Smooth muscle cell (in vitro differentiated cells): ENCODE results near the gene PRKCSH. TPM values are rescaled to one million over a fixed set of nuclear protein-coding genes. Genes with fewer than 3 reads are reported as not detected.
A peak's percentile ranks its signal among the peaks of the same experiment; 100 is the strongest.

Experiments
- DNase-seq: peaks from one replicate; lab custom pipeline; 2025; ENCODE audit not compliant: unreplicated experiment; lab: John Stamatoyannopoulos, UW
- H2AFZ ChIP-seq: fragments of 200-600 bp; sonication (generic); 2 replicates; pipeline ENCODE4 v1.6.0; 2016; ENCODE audit warnings: antibody characterized with exemption, low read depth, mild to moderate bottlenecking
- H3F3A ChIP-seq: fragments of 200-600 bp; sonication (generic); 2 replicates; pipeline ENCODE4 v1.6.0; 2017; ENCODE audit warnings: antibody characterized with exemption, low read depth
- H3K27ac ChIP-seq: fragments of 200-600 bp; sonication (generic); 2 replicates; pipeline ENCODE4 v1.5.1; 2016; ENCODE audit warnings: low read depth, mild to moderate bottlenecking
- H3K27me3 ChIP-seq: fragments of 200-600 bp; sonication (generic); 2 replicates; pipeline ENCODE4 v1.6.1; 2016; ENCODE audit warnings: low read depth, mild to moderate bottlenecking
- H3K36me3 ChIP-seq: fragments of 200-600 bp; sonication (generic); 2 replicates; pipeline ENCODE4 v1.5.1; 2016; ENCODE audit warnings: low read depth
- H3K4me1 ChIP-seq: fragments of 200-600 bp; sonication (generic); 2 replicates; pipeline ENCODE4 v1.5.1; 2016; ENCODE audit warnings: low read depth
- H3K4me2 ChIP-seq: fragments of 200-600 bp; sonication (generic); 2 replicates; pipeline ENCODE4 v1.6.0; 2016; ENCODE audit warnings: mild to moderate bottlenecking
- H3K4me3 ChIP-seq: fragments of 200-600 bp; sonication (generic); 2 replicates; pipeline ENCODE4 v1.5.1; 2016; ENCODE audit warnings: mild to moderate bottlenecking
- H3K79me2 ChIP-seq: fragments of 200-600 bp; sonication (generic); 2 replicates; pipeline ENCODE4 v1.6.0; 2016; ENCODE audit warnings: low read depth, mild to moderate bottlenecking
- H3K9ac ChIP-seq: fragments of 200-600 bp; sonication (generic); 2 replicates; pipeline ENCODE4 v1.6.0; 2016; ENCODE audit warnings: low read depth
- H3K9me3 ChIP-seq: fragments of 200-600 bp; sonication (generic); replicated peaks from 2 replicates; pipeline ENCODE4 v1.5.1; 2016; ENCODE audit warnings: low read depth
- H4K20me1 ChIP-seq: fragments of 200-600 bp; sonication (generic); 2 replicates; pipeline ENCODE4 v1.6.0; 2016; ENCODE audit warnings: low read depth
- CTCF ChIP-seq: fragments of 200-600 bp; sonication (generic); IDR thresholded peaks from 2 replicates; pipeline ENCODE4 v1.5.1; 2017; ENCODE audit warnings: borderline replicate concordance, mild to moderate bottlenecking, antibody characterized with exemption; ENCODE audit not compliant: insufficient read depth, poor library complexity, severe bottlenecking
- WGBS: methylation state at CpG from one replicate; pipeline ENCODE4 v1.1.7; 2016; ENCODE audit warnings: low lambda C conversion rate; 5-methylcytosine and 5-hydroxymethylcytosine counted together
- polyA plus RNA-seq: library from polyadenylated mRNA; unstranded; fragments of >200 nt; fragmentation: Nextera tagmentation; extraction: Ambion mirVana; gene quantifications from 2 replicates; pipeline ENCODE4 v1.2.1, GENCODE V29; 2016
- total RNA-seq: library from RNA; depleted of rRNA; stranded (reverse); fragments of >200 nt; gene quantifications from 2 replicates; pipeline ENCODE4 v1.2.3, GENCODE V29; 2014

PRKCSH gene
- total and polyA plus RNA-seq, 2 experiments from 2014 or later, result 47.4 to 165 TPM

- no peaks in the 10 kb centered on the region for H3K27me3 ChIP-seq
- H3K36me3 ChIP-seq, result no peaks in the 10 kb centered on the region
- no peak overlapping the region for H3K9ac ChIP-seq
- H3K4me1 ChIP-seq, result peaks cover 2% of the 10 kb centered on the region
- no peak overlapping the region for H2AFZ ChIP-seq
- 91% methylated on average over 13 of the region's 14 CpGs for WGBS
- no peak overlapping the region for H3K27ac ChIP-seq
- no peak overlapping the region for H3K4me2 ChIP-seq
- TF ChIP-seq CTCF, result no peak
- H4K20me1 ChIP-seq, result peaks cover 3% of the 10 kb centered on the region
- H3K4me3 ChIP-seq, result no peak overlapping the region
- H3K79me2 ChIP-seq, result no peaks in the 10 kb centered on the region
- H3K9me3 ChIP-seq, result no peaks in the 10 kb centered on the region
- DNase-seq, result no peak
- H3F3A ChIP-seq, result no peaks in the 10 kb centered on the region
These were observed 10.8 kb downstream of the PRKCSH start for GRCh38 chr19:11446271-11446651.

GRCh38 chr19:11446652-11447301 is 11.3 kb downstream of the PRKCSH start:
- H3K9ac ChIP-seq, result no peak overlapping the region
- H3K36me3 ChIP-seq, result no peaks in the 10 kb centered on the region
- peak; percentile 75 for TF ChIP-seq CTCF
- DNase-seq, result peak; percentile 3
- H3K4me3 ChIP-seq, result no peak overlapping the region
- H4K20me1 ChIP-seq, result no peaks in the 10 kb centered on the region
- H3K27me3 ChIP-seq, result no peaks in the 10 kb centered on the region
- 86% methylated on average over 19 of the region's 23 CpGs for WGBS
- no peak overlapping the region for H3K4me2 ChIP-seq
- no peaks in the 10 kb centered on the region for H3K9me3 ChIP-seq
- no peak overlapping the region for H3K27ac ChIP-seq
- no peaks in the 10 kb centered on the region for H3K79me2 ChIP-seq
- H2AFZ ChIP-seq, result no peak overlapping the region
- H3K4me1 ChIP-seq, result peaks cover 7% of the 10 kb centered on the region
- no peaks in the 10 kb centered on the region for H3F3A ChIP-seq

GRCh38 chr19:11447347-11448262 is 12.2 kb downstream of the PRKCSH start:
- no peaks in the 10 kb centered on the region for H3F3A ChIP-seq
- TF ChIP-seq CTCF, result no peak
- no peak overlapping the region for H3K27ac ChIP-seq
- no peaks in the 10 kb centered on the region for H4K20me1 ChIP-seq
- DNase-seq, result no peak
- no peak overlapping the region for H3K4me3 ChIP-seq
- H3K36me3 ChIP-seq, result no peaks in the 10 kb centered on the region
- no peaks in the 10 kb centered on the region for H3K27me3 ChIP-seq
- H3K4me1 ChIP-seq, result peaks cover 12% of the 10 kb centered on the region
- H3K4me2 ChIP-seq, result no peak overlapping the region
- H3K9ac ChIP-seq, result no peak overlapping the region
- no peaks in the 10 kb centered on the region for H3K9me3 ChIP-seq
- WGBS, result 99% methylated on average over 19 of the region's 35 CpGs
- H2AFZ ChIP-seq, result no peak overlapping the region
- H3K79me2 ChIP-seq, result no peaks in the 10 kb centered on the region
